ENCODE data around the gene RB1.
A peak's percentile ranks its signal among the peaks of the same experiment; 100 is the strongest.

RB1 gene

GRCh38 chr13:48476686-48477085 is 173.1 kb downstream of the RB1 start:
- Mint-ChIP-seq H3K4me3 (no peak overlapping the region), H3K36me3 (ENCODE audit: insufficient read depth) (peaks cover 5% of the 10 kb centered on the region), H3K4me1 (ENCODE audit: low read depth in 2 of 2) (peaks cover 0 to 6% of the 10 kb centered on the region in 2 donors), H3K27ac (peak overlapping the region in 1 of 2 donors; percentile 78), H3K27me3 (no peaks in the 10 kb centered on the region), H3K9me3 (no peaks in the 10 kb centered on the region)
- DNase-seq (no peak), ATAC-seq (replicated peaks) (no peak)

DNA sequence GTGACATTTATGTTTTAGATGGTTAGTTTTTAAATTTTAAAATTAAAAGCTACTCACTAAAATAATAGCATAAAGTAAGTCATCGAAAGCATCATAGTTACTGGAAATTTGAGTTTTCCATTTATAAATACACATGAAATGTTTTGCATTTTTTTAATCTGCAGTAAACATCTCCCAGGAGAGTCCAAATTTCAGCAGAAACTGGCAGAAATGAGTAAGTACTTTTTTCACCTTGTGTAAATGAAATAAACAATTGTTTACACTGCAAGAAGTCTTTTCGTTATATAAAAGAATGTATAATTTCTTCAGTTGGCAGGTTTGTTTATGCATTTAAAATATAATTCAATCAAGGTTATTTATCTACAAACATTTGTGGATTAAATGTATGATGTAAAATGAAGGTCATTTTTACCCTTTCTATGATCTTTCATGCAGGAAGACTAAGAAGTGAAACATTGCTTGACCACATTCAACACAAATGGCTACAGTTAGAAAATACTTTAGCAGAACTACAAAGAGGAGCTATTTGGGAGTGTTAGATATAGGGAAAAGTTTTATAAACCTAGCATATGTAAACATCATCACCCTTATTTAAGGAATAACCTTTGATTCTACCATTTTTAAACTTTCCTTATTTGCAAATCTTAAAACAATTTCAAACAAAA is 173.8 kb downstream of the RB1 start:
- Mint-ChIP-seq H3K4me3 (no peak overlapping the region), H3K36me3 (ENCODE audit: insufficient read depth) (peaks cover 5% of the 10 kb centered on the region), H3K27ac (no peak overlapping the region)

GRCh38 chr13:48478391-48478790 is 174.8 kb downstream of the RB1 start:
- no peak for DNase-seq
- ATAC-seq (replicated peaks) = no peak
- no peaks in the 10 kb centered on the region for H3K27me3 Mint-ChIP-seq

More for the DNA sequence above, 173.8 kb downstream of the RB1 start:
- ATAC-seq (replicated peaks) = no peak
- Mint-ChIP-seq H3K27me3 (no peaks in the 10 kb centered on the region), H3K4me1 (ENCODE audit: low read depth in 2 of 2) (peaks cover 0 to 12% of the 10 kb centered on the region in 2 donors), H3K9me3 (no peaks in the 10 kb centered on the region)
- no peak for DNase-seq

GRCh38 chr13:48483575-48483974 is 180.0 kb downstream of the RB1 start:
- H3K27ac Mint-ChIP-seq = peak overlapping the region in 1 of 2 donors; percentile 7
- H3K9me3 Mint-ChIP-seq = peaks cover 0 to 2% of the 10 kb centered on the region in 2 donors
- no peaks in the 10 kb centered on the region for H3K27me3 Mint-ChIP-seq
- H3K4me3 Mint-ChIP-seq = no peak overlapping the region
- H3K4me1 Mint-ChIP-seq (ENCODE audit: low read depth in 2 of 2) = peaks cover 6 to 33% of the 10 kb centered on the region in 2 donors
- ATAC-seq (replicated peaks) (no peak), DNase-seq (no peak)
- H3K36me3 Mint-ChIP-seq (ENCODE audit: insufficient read depth) = peaks cover 13% of the 10 kb centered on the region

More at GRCh38 chr13:48478391-48478790, 174.8 kb downstream of the RB1 start:
- Mint-ChIP-seq H3K4me1 (ENCODE audit: low read depth in 2 of 2) (peaks cover 0 to 20% of the 10 kb centered on the region in 2 donors), H3K27ac (no peak overlapping the region), H3K36me3 (ENCODE audit: insufficient read depth) (peaks cover 5% of the 10 kb centered on the region), H3K9me3 (no peaks in the 10 kb centered on the region), H3K4me3 (no peak overlapping the region)

DNA sequence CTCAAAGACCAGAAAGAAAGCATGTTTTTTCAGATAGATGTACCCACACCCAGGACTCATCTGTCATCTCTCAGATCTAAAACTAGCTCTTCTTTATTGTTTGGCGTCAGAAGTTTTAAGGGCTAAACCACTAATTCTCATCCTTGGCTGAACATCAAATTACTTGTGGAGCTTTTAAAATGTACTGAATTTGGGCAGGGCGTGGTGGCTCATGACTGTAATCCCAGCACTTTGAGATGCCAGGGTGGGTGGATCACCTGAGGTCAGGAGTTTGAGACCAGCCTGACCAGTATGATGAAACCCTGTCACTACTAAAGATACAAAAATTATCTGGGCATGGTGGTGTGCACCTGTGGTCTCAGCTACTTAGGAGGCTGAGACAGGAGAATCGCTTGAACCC is 181.9 kb downstream of the RB1 start:
- Mint-ChIP-seq H3K9me3 (peaks cover 0 to 2% of the 10 kb centered on the region in 2 donors), H3K4me3 (peak overlapping the region; percentile 10 to 45), H3K4me1 (ENCODE audit: low read depth in 2 of 2) (peaks cover 9 to 49% of the 10 kb centered on the region in 2 donors), H3K27ac (peak overlapping the region; percentile 60 to 79), H3K27me3 (no peaks in the 10 kb centered on the region), H3K36me3 (ENCODE audit: insufficient read depth) (peaks cover 13% of the 10 kb centered on the region)
- DNase-seq (no peak), ATAC-seq (replicated peaks) (no peak)

DNA sequence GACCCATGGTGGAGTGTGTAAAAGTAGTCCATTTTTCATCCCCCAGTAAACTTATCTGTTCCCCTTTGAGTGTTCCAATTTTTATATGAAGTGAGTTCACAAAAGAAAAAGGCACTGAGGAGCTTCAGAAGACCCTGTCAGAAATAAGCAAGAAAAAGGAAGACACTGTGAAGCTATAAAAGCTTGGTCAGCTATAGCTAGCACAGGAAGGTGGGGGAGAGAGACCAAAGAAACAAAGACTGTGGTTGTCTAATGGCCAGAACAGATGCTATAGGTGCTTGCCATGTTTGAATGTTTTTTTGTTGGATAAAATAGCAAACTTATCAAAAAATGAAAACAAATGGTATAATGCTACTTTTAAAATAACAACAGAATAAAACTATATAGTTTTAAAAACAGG is 182.8 kb downstream of the RB1 start:
- DNase-seq = no peak
- Mint-ChIP-seq H3K27me3 (no peaks in the 10 kb centered on the region), H3K36me3 (ENCODE audit: insufficient read depth) (peaks cover 13% of the 10 kb centered on the region), H3K9me3 (peaks cover 0 to 2% of the 10 kb centered on the region in 2 donors), H3K4me3 (peak overlapping the region in 1 of 2 donors; percentile 36), H3K4me1 (ENCODE audit: low read depth in 2 of 2) (peaks cover 12 to 53% of the 10 kb centered on the region in 2 donors), H3K27ac (peak overlapping the region in 1 of 2 donors; percentile 60)
- no peak for ATAC-seq (replicated peaks)

GRCh38 chr13:48486836-48487235 is 183.3 kb downstream of the RB1 start:
- H3K4me3 Mint-ChIP-seq = peak overlapping the region in 1 of 2 donors; percentile 36
- ATAC-seq (replicated peaks) (peak; percentile 18), DNase-seq (no peak)
- peaks cover 13% of the 10 kb centered on the region for H3K36me3 Mint-ChIP-seq (ENCODE audit: insufficient read depth)
- H3K9me3 Mint-ChIP-seq = peaks cover 0 to 2% of the 10 kb centered on the region in 2 donors
- H3K4me1 Mint-ChIP-seq (ENCODE audit: low read depth in 2 of 2) = peaks cover 14 to 54% of the 10 kb centered on the region in 2 donors
- H3K27me3 Mint-ChIP-seq = no peaks in the 10 kb centered on the region
- peak overlapping the region in 1 of 2 donors; percentile 60 for H3K27ac Mint-ChIP-seq

GRCh38 chr13:48487968-48488367 is 184.4 kb downstream of the RB1 start:
- Mint-ChIP-seq H3K9me3 (peaks cover 0 to 2% of the 10 kb centered on the region in 2 donors), H3K36me3 (ENCODE audit: insufficient read depth) (peaks cover 13% of the 10 kb centered on the region), H3K27me3 (no peaks in the 10 kb centered on the region), H3K4me3 (peak overlapping the region in 1 of 2 donors; percentile 52), H3K27ac (no peak overlapping the region), H3K4me1 (ENCODE audit: low read depth in 2 of 2) (peaks cover 14 to 43% of the 10 kb centered on the region in 2 donors)
- ATAC-seq (replicated peaks) = no peak
- no peak for DNase-seq

DNA sequence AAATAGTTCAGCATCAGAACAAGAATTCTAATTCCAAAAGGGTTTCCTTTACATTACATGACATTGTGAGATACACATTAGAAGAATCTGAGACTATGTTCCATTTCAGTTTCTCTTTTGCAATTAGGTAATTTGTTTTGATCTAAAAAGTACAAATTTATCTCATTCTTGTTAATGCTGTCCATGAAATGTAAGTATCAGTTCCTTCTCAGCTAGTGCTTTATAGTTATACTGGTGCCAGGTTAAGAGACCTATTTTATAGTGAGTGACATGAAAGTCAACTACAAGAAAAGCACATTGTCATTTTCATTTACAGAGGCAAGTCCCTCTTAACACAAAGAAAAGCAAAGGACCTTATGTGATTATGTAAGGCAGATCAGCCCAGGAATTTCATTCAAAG is 185.4 kb downstream of the RB1 start:
- no peaks in the 10 kb centered on the region for H3K27me3 Mint-ChIP-seq
- H3K4me1 Mint-ChIP-seq (ENCODE audit: low read depth in 2 of 2) = peaks cover 14 to 42% of the 10 kb centered on the region in 2 donors
- peak overlapping the region in 1 of 2 donors; percentile 52 for H3K4me3 Mint-ChIP-seq
- DNase-seq = no peak
- H3K9me3 Mint-ChIP-seq = peaks cover 0 to 2% of the 10 kb centered on the region in 2 donors
- peaks cover 13% of the 10 kb centered on the region for H3K36me3 Mint-ChIP-seq (ENCODE audit: insufficient read depth)
- H3K27ac Mint-ChIP-seq = no peak overlapping the region
- ATAC-seq (replicated peaks) = no peak

DNA sequence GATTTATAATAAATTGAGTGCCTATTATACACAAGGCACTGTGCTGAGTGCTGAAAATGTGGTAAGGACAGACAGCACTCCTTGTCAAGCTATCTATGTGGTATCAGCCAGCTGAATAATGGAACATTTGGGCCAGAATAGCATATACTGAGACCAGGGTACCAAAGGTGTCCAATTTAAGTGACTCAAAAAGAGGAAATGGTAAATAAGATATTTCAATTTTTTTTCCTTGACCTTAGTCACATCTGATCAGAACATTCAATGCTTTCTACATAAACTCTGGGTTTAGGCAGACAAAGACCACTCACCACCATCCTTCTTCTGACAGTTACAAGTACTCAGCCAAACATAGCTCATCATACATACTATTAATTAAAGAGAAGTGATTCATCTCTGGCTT is 186.1 kb downstream of the RB1 start:
- Mint-ChIP-seq H3K27ac (no peak overlapping the region), H3K9me3 (peaks cover 0 to 2% of the 10 kb centered on the region in 2 donors), H3K4me1 (ENCODE audit: low read depth in 2 of 2) (peaks cover 14 to 42% of the 10 kb centered on the region in 2 donors), H3K4me3 (no peak overlapping the region), H3K36me3 (ENCODE audit: insufficient read depth) (peaks cover 13% of the 10 kb centered on the region), H3K27me3 (no peaks in the 10 kb centered on the region)
- DNase-seq (no peak), ATAC-seq (replicated peaks) (no peak)

DNA sequence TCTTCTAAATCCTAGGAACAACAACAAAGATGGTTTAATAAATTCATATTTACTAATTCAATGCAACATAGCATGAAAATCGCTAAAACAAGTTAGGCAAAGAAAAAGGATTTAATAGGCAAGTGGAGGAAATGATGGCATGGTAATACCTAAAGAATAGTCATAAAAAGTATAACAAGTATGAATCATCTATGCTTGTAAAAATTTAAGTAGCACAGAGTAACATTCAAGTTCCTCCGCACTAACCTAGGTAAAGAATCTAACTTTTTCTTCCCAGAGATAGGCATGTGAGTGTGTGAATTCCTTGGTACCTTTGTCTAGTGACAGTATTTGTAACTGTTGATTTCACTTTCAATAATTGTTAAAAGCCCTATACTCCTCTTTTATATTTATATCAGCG is 186.7 kb downstream of the RB1 start:
- peaks cover 13% of the 10 kb centered on the region for H3K36me3 Mint-ChIP-seq (ENCODE audit: insufficient read depth)
- peaks cover 0 to 2% of the 10 kb centered on the region in 2 donors for H3K9me3 Mint-ChIP-seq
- H3K4me1 Mint-ChIP-seq (ENCODE audit: low read depth in 2 of 2) = peaks cover 14 to 42% of the 10 kb centered on the region in 2 donors

GRCh38 chr13:48491423-48492095 is 188.0 kb downstream of the RB1 start:
- ATAC-seq (replicated peaks) (peak; percentile 10), DNase-seq (no peak)
- Mint-ChIP-seq H3K4me3 (no peak overlapping the region), H3K27me3 (no peaks in the 10 kb centered on the region), H3K9me3 (no peaks in the 10 kb centered on the region), H3K27ac (no peak overlapping the region), H3K4me1 (ENCODE audit: low read depth in 2 of 2) (peaks cover 18 to 45% of the 10 kb centered on the region in 2 donors), H3K36me3 (ENCODE audit: insufficient read depth) (peaks cover 13% of the 10 kb centered on the region)

More for the DNA sequence above, 186.7 kb downstream of the RB1 start:
- no peak overlapping the region for H3K27ac Mint-ChIP-seq
- no peak overlapping the region for H3K4me3 Mint-ChIP-seq
- DNase-seq = no peak
- H3K27me3 Mint-ChIP-seq = no peaks in the 10 kb centered on the region
- ATAC-seq (replicated peaks) = no peak

- no peak overlapping the region for H3K4me3 Mint-ChIP-seq
- H3K27me3 Mint-ChIP-seq = no peaks in the 10 kb centered on the region
- no peak overlapping the region for H3K27ac Mint-ChIP-seq
- DNase-seq (no peak), ATAC-seq (replicated peaks) (peak; percentile 24)
- peaks cover 22 to 49% of the 10 kb centered on the region in 2 donors for H3K4me1 Mint-ChIP-seq (ENCODE audit: low read depth in 2 of 2)
- H3K9me3 Mint-ChIP-seq = no peaks in the 10 kb centered on the region
- H3K36me3 Mint-ChIP-seq (ENCODE audit: insufficient read depth) = peaks cover 11% of the 10 kb centered on the region
Observed at GRCh38 chr13:48492096-48492440, 188.5 kb downstream of the RB1 start.

Measured in effector memory CD8-positive, alpha-beta T cell (primary cell).